Endothelial cell of umbilical vein (primary cell): ENCODE data around the gene COMT. TPM values are rescaled to one million over a fixed set of nuclear protein-coding genes. Genes with fewer than 3 reads are reported as not detected.

ENCODE experiments used
- BruUV-seq: library from RNA; stranded (reverse); fragments of 400-500 nt; replicated peaks from 2 replicates; lab custom pipeline; 2021; lab: Mats Ljungman, UMichigan
- CTCF ChIA-PET: fragments of 300-600, 350-600 bp; sonication (Branson Sonifier 250); formaldehyde crosslinking; loops from one replicate; lab custom pipeline; 2021; ENCODE audit warnings: antibody characterized with exemption, inconsistent platforms; lab: Charles Lee
- POLR2A ChIA-PET: fragments of 300-600, 350-600 bp; sonication (Branson Sonifier 250); formaldehyde crosslinking; loops from one replicate; lab custom pipeline; 2021; ENCODE audit warnings: antibody characterized with exemption, inconsistent platforms; lab: Charles Lee
- DNase-seq: peaks from one replicate; pipeline ENCODE4 v3.0.0-alpha.2; 2011; ENCODE audit warnings: low read depth, low spot score
- FAIRE-seq: peaks from 2 replicates; lab custom pipeline; 2011; peaks lifted over from hg19 to GRCh38; lab: Jason Lieb, UNC
- H2AFZ ChIP-seq: 2 replicates; pipeline ENCODE4 v1.6.0; 2012; ENCODE audit warnings: low read depth, low read length, control low read depth, inconsistent platforms
- H3K27ac ChIP-seq: 2 replicates; pipeline ENCODE4 v1.5.1; 2011; ENCODE audit warnings: low read depth, mild to moderate bottlenecking, control low read depth, low read length, moderate library complexity; ENCODE audit not compliant: insufficient read depth
- H3K27me3 ChIP-seq, 2 experiments: 2 replicates each; pipeline versions ENCODE4 v1.6.0 to v1.6.1; 2011; ENCODE audit warnings: low read length in 2 of 2, mixed read lengths in 1 of 2; ENCODE audit not compliant: control insufficient read depth in 2 of 2, insufficient read depth in 2 of 2
- H3K36me3 ChIP-seq, 2 experiments: 2 replicates in 1 of 2; 3 replicates in 1 of 2; pipeline ENCODE4 v1.5.1; 2011; ENCODE audit warnings: low read length in 2 of 2, mild to moderate bottlenecking in 1 of 2, moderate library complexity in 1 of 2; ENCODE audit not compliant: control insufficient read depth in 2 of 2, insufficient read depth in 2 of 2; ENCODE audit errors: extremely low read depth in 1 of 2
- H3K4me1 ChIP-seq: 3 replicates; pipeline ENCODE4 v1.5.1; 2011; ENCODE audit warnings: mild to moderate bottlenecking, low read length; ENCODE audit not compliant: control insufficient read depth, insufficient read depth; ENCODE audit errors: extremely low read depth
- H3K4me2 ChIP-seq: 2 replicates; pipeline ENCODE4 v1.6.1; 2011; ENCODE audit warnings: low read length, control low read depth, mixed read lengths; ENCODE audit not compliant: insufficient read depth
- H3K4me3 ChIP-seq, 3 experiments: fragments of 200-600 bp in 1 of 3; sonication (generic), shearing (Covaris generic) in 1 of 3; replicated peaks in 1 of 3; 2 replicates each; pipeline ENCODE4 v1.5.1; 2011 to 2016; ENCODE audit warnings: control low read depth in 3 of 3, low read length in 3 of 3, mild to moderate bottlenecking in 2 of 3, inconsistent platforms in 1 of 3, low read depth in 1 of 3, moderate library complexity in 1 of 3; ENCODE audit not compliant: insufficient read depth in 1 of 3
- H3K79me2 ChIP-seq: 2 replicates; pipeline ENCODE4 v1.6.0; 2012; ENCODE audit warnings: low read length, inconsistent platforms; ENCODE audit not compliant: control insufficient read depth, insufficient read depth
- H3K9ac ChIP-seq: replicated peaks from 2 replicates; pipeline ENCODE3; 2011; ENCODE audit warnings: low read length, control low read depth; ENCODE audit not compliant: insufficient read depth; ENCODE audit errors: extremely low read depth
- H3K9me1 ChIP-seq: replicated peaks from 3 replicates; pipeline ENCODE4 v1.6.0; 2011; ENCODE audit warnings: mild to moderate bottlenecking, low read length; ENCODE audit not compliant: control insufficient read depth, insufficient read depth; ENCODE audit errors: extremely low read depth
- H3K9me3 ChIP-seq: replicated peaks from 2 replicates; pipeline ENCODE4 v1.5.1; 2012; ENCODE audit warnings: low read length, inconsistent platforms; ENCODE audit not compliant: control insufficient read depth, insufficient read depth
- H4K20me1 ChIP-seq: replicated peaks from 2 replicates; pipeline ENCODE3; 2011; ENCODE audit warnings: mild to moderate bottlenecking, low read length; ENCODE audit not compliant: control insufficient read depth, insufficient read depth; ENCODE audit errors: extremely low read depth
- FOS ChIP-seq: IDR thresholded peaks from 2 replicates; pipeline ENCODE4 v1.6.1; 2011; ENCODE audit warnings: mild to moderate bottlenecking, low read length, moderate library complexity, borderline replicate concordance; ENCODE audit not compliant: insufficient read depth
- GATA2 ChIP-seq: IDR thresholded peaks from 2 replicates; pipeline ENCODE4 v1.7.0; 2011; ENCODE audit warnings: low read depth, mild to moderate bottlenecking, moderate library complexity, mixed read lengths, low read length; ENCODE audit not compliant: insufficient read length, insufficient read depth
- JUN ChIP-seq: IDR thresholded peaks from 2 replicates; pipeline ENCODE4 v1.6.1; 2011; ENCODE audit warnings: borderline replicate concordance, low read depth; ENCODE audit not compliant: insufficient read length, insufficient read depth
- POLR2A ChIP-seq: IDR thresholded peaks from 2 replicates; pipeline ENCODE4 v1.6.1; 2012; ENCODE audit warnings: low read depth, mild to moderate bottlenecking, control low read depth, low read length
- POLR2AphosphoS5 ChIP-seq: IDR thresholded peaks from 2 replicates; pipeline ENCODE4 v1.6.1; 2012; ENCODE audit warnings: low read depth, mild to moderate bottlenecking, control low read depth, low read length, moderate library complexity; ENCODE audit not compliant: insufficient read depth
- dilution Hi-C: fragments of 300-500 bp; cut with MboI; formaldehyde crosslinking; loops from one replicate; pipeline ENCODE4 v1.15.0; 2019; ENCODE audit warnings: low sequenced_read_pairs; ENCODE audit not compliant: extremely low pct_ligation_motif_present
- intact Hi-C: fragments of 100-400 bp; cut with micrococcal nuclease; formaldehyde crosslinking; loops from one replicate; pipeline ENCODE4 v1.10.0; 2022
- polyA plus RNA-seq, 4 experiments: library from polyadenylated mRNA; depleted of rRNA in 3 of 4; stranded (reverse) in 3 of 4; unstranded in 1 of 4; fragments of >200 nt; gene quantifications; 2 replicates each; pipeline versions ENCODE4 v1.2.1 to v1.2.3, GENCODE V29; 2011 to 2012; ENCODE audit warnings: missing spikeins in 1 of 4
- total RNA-seq: library from RNA; stranded (reverse); gene quantifications from 2 replicates; pipeline ENCODE4 v1.2.3, GENCODE V29; 2021
- TF ChIP-seq, protein P1 (sequence below), 2 donors: IDR thresholded peaks; 1 replicate in 1 of 2; 2 replicates in 1 of 2; pipeline ENCODE4 v1.5.1; 2011; ENCODE audit warnings: low read length in 2 of 2, mild to moderate bottlenecking in 2 of 2, moderate library complexity in 2 of 2, control low read depth in 1 of 2, inconsistent platforms in 1 of 2, low read depth in 1 of 2; ENCODE audit not compliant: insufficient read depth in 1 of 2; ENCODE audit errors: extremely low read depth in 1 of 2

COMT gene
- total and polyA plus RNA-seq, 2 donors (not counting 3 experiments of a cell fraction or from before 2014, with no cell fraction given), result 221 to 537 TPM

DNA sequence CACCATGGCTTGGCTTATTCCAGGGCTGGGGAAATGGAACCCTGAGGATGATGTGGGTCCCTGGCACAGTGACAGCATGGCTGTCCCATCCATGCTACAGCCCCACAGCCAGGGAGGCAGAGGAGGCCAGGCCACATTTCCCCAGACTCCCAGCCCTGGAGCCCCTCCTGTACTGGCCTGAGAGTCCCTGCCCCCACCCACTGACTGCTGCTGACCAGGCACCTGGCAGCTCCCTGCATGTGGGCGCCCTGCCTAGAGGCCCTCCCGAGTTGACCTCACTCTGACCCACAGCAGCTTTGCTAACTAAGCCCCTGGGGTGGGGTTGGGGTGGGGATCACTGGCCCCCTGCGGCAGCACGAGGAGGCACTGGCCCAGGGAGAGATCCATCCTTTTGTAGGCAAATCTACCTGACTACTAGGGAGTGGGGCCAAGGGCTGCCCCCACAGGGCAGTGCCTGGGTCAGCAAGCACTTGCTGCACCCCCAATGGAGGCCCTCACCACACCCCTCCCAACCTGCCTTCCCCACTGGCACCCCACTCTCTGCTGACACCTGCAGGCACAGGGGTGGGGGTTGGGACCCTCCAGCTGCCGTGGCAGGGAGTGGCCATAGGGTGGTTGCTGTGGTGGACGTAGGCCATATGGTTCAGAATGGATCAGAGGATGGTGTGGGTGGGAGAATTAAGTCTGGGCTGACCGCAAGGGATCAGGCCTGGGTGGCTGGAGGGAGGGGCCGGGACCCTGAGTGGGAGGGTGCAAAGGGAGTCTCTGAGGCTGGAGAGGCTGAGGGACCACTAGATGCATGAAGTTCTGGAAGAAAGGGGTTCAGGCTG lies 57.6 kb downstream of the COMT start:
- ChIA-PET CTCF (interaction anchor here (0.8 to 3.4 kb wide), 6 partner anchors 11 to 52 kb away, joined by 3 to 19 read pairs (median 3); no protein-coding TSS in a partner anchor), POLR2A (interaction anchor here (0.7 to 0.8 kb wide), 2 partner anchors 13 to 15 kb away, joined by 3 read pairs; no protein-coding TSS in a partner anchor)
- TF ChIP-seq, protein P1, sequence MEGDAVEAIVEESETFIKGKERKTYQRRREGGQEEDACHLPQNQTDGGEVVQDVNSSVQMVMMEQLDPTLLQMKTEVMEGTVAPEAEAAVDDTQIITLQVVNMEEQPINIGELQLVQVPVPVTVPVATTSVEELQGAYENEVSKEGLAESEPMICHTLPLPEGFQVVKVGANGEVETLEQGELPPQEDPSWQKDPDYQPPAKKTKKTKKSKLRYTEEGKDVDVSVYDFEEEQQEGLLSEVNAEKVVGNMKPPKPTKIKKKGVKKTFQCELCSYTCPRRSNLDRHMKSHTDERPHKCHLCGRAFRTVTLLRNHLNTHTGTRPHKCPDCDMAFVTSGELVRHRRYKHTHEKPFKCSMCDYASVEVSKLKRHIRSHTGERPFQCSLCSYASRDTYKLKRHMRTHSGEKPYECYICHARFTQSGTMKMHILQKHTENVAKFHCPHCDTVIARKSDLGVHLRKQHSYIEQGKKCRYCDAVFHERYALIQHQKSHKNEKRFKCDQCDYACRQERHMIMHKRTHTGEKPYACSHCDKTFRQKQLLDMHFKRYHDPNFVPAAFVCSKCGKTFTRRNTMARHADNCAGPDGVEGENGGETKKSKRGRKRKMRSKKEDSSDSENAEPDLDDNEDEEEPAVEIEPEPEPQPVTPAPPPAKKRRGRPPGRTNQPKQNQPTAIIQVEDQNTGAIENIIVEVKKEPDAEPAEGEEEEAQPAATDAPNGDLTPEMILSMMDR (IDR thresholded peaks at IDR 0.05; ENCODE audit: extremely low read depth in 1 of 2, insufficient read depth in 1 of 2, low read depth in 1 of 2, low read length in 2 of 2), result no peak
- no peak for TF ChIP-seq GATA2
- TF ChIP-seq POLR2AphosphoS5, result no peak
- no peak for TF ChIP-seq POLR2A
- TF ChIP-seq JUN, result no peak
- no peak for TF ChIP-seq FOS
- peaks cover 4% of the 10 kb centered on the region for H3K9me3 ChIP-seq
- DNase-seq (no peak), FAIRE-seq (no peak)
- H4K20me1 ChIP-seq, result no peaks in the 10 kb centered on the region
- BruUV-seq, result no TSS peak
- dilution Hi-C loops (no loop called here), intact Hi-C loops (loop anchor here (1.0 to 2.0 kb wide), 2 partner anchors 22 to 29 kb away; partner anchors contain the start of gene TANGO2)
- H3K4me2 ChIP-seq, result no peak overlapping the region
- no peaks in the 10 kb centered on the region for H3K27me3 ChIP-seq
- H3K4me1 ChIP-seq, result peaks cover 47% of the 10 kb centered on the region
- H3K4me3 ChIP-seq, result no peak overlapping the region
- no peaks in the 10 kb centered on the region for H3K36me3 ChIP-seq
- no peaks in the 10 kb centered on the region for H3K79me2 ChIP-seq
- no peak overlapping the region for H2AFZ ChIP-seq
- H3K9ac ChIP-seq, result no peak overlapping the region
- no peaks in the 10 kb centered on the region for H3K9me1 ChIP-seq
- peak overlapping the region; percentile 52 for H3K27ac ChIP-seq
